NCI-H1417 treated with DMSO at 0.1 percent for 48 hours (cell line): ENCODE measurements around the gene DYTN.
A peak's percentile ranks its signal among the peaks of the same experiment; 100 is the strongest.
"Not testable (repeated sequence)": the region's sequence is repeated elsewhere in the genome, so short reads cannot be mapped to it uniquely, and the experiment has no call there.

Experiments used
- DNase-seq: peaks from one replicate; lab custom pipeline; 2025; lab: John Stamatoyannopoulos, UW

Gene DYTN

DNA sequence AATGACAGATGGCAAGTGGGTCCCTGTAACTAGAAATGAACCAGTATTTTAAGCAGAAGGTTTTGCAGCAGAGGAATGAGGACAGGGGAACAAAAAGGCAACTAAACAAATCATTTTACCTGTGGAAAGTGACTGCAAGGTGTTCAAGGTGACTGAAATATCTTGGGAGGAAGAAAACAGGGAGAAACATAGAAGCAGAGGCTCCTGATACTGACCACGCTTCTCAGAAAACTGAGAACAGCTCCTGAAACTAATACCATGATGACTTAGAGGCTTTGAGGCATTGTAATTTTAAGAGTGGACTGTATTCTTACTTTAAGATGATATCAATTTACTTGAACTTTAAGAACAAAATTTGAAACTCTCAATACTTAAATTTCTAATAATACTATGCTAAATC, at the start of gene DYTN:
TSS of gene DYTN (minus strand) at position 101 of the 400 bp plus-strand sequence. CDS start 117 bp downstream, outside the sequence.
- DNase-seq: no peak

- DNase-seq: no peak
Observed at GRCh38 chr2:206766057-206766930, 48.1 kb upstream of the DYTN start.

GRCh38 chr2:206765242-206766056, 47.3 kb upstream of the DYTN start, which contains the start of the genes FASTKD2 and MDH1B:
Gene FASTKD2 (plus strand): TSS chr2:206765606. CDS start chr2:206766694, 1,088 bp downstream.
Gene MDH1B (minus strand): TSS chr2:206765328. CDS start chr2:206765271, 57 bp downstream.
- peak; percentile 94 for DNase-seq

DNA sequence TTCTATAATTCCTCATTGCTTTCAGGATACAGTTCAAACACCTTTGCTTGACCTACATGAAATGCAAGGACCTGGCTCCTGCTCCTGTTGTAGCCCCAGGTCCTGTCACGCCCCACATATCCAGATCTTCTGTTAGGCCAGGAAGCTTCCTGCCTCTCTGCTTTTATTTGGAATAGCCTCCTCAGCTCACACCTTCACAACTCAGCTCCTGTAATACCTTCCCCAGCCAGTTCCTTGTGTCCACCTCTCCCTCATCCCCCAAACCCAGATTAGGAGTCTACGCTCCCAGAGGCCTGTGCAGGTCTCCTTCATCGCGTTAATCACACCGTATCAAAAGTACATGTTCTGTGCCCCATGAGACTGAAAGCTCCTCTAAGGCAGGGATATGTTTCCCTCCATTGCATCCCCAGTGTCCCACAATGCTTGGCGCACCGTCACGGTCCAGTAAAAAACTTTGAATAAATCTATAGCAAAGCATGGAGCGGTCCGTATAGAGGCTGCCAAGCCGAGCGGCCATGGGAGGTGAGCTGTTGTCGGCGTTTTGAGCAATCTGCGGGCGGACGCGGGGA, 46.6 kb upstream of the DYTN start:
- no peak for DNase-seq

- DNase-seq: no peak
Observed at GRCh38 chr2:206756816-206757215, 38.6 kb upstream of the DYTN start.

- no peak for DNase-seq
Observed at GRCh38 chr2:206740800-206741199, 22.6 kb upstream of the DYTN start.

GRCh38 chr2:206739271-206739670, 21.1 kb upstream of the DYTN start:
- no peak for DNase-seq

GRCh38 chr2:206736935-206737334, 18.7 kb upstream of the DYTN start:
- DNase-seq: no peak

GRCh38 chr2:206733341-206733740, 15.1 kb upstream of the DYTN start:
- no peak for DNase-seq

DNA sequence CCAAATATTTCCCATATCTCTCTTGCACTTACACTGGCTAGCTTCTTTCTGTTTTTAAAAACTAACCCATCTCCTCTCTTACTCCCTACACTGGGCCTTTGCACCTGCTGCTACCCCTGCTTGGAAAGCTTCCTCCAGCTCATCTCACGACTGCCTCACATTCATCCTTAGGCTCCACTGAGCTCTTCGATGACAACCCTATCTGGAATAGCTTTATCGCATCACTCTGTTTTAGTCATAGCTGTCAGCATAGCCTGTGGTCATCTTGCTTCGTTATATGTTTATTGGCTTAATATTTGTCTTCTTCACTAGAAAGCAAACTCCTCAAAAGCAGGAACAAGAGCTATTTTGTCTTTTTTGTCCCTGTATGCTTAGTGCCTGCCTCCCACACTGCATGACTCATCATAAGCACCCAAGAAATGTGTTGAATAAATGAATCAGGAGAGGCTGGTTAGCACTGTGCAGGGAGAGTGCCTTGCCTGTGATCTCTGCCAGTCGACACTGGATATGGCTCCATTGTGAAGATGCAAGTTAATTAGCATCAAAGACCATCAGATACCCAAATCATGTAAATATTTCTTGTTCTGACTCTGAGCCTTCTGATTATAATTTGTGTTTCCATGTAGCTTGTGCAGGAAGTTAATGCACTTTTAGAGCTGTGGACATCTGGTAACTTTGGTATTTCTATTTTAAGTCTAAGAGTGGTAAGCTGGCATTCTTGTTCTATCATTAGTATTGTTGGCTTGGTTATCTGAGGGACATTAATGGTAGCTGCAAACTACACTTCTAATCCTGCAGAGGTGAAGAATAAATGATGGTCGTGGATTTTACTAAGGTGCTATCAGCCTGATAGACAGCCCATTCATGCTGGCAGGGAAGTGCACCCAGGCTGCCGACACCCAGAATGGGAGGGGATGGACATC, 10.3 kb upstream of the DYTN start:
- DNase-seq: no peak

DNA sequence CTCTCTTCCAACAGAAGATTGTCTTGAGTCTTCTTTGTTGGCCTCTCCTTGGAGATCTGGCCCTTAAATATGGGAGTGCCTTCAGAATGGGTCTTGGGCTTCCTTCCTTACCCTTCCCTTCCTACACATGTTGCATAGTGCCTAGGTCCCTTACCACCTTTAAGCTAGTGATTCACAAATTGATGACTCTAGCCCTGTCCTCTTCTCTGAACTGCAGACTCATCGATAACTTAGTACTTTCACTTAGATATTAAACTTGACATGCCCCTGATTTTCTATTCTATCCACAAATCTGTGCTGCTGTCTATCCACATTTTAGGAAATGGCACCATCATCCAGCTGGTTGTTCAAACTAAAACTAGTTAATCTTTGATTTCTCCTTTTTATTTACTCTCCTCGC, 9.1 kb upstream of the DYTN start:
- DNase-seq: no peak

- DNase-seq: no peak
Observed at GRCh38 chr2:206723288-206723687, 5.1 kb upstream of the DYTN start.

GRCh38 chr2:206721256-206721920, 3.2 kb upstream of the DYTN start:
- DNase-seq: no peak

GRCh38 chr2:206716623-206717022, 1.6 kb downstream of the DYTN start:
- no peak for DNase-seq

DNA sequence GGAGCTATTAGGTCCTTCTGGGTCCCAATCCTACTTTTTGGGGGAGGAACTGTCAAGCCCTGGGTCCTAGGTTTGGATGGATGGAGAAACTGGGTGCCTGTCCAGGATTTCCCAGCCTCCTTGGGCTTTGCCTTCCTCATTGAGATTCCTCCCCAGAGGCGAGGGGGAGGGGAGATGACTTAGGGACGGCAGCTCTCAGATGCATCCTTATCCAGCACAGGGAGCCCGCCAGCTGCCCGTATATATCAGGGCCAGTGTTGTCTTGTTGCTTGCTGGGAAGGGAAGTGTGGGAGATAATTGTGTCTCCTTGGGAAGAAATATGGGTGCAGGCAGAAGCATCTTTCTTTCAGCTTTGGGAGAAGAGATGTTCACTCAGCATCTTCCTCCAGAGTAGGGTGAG, 3.0 kb downstream of the DYTN start:
- not testable (repeated sequence) for DNase-seq

GRCh38 chr2:206713746-206714145, 4.5 kb downstream of the DYTN start:
- DNase-seq: no peak

- DNase-seq: no peak
Observed at GRCh38 chr2:206708286-206708685, 9.9 kb downstream of the DYTN start.

DNA sequence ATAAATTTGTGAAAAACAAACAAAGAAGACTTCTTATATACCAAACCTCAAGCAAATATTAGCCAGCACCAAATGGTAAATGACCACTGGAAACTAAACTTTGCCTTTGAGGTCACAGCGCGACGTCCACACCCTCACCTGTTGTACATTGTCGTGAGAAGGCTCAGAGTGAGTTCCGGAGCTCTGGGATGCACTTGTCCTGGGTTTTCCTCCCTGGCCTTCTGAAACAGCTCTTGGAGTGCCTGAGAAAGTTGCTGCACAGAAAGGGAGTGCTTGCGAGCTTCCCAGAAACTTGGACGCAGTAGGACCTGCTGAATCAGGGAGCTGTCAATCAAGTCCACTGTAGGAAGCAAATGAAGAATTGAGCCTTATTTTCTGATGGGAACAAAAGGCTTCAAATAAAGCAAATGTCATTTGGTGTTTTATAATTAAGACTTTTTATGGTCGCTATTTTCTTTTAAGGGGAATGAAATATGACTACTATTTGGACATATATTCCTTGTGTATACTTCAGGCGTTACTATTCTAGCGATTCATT, 11.0 kb downstream of the DYTN start:
- no peak for DNase-seq

- peak; percentile 58 for DNase-seq
Observed at GRCh38 chr2:206701952-206702605, 16.1 kb downstream of the DYTN start.

- no peak for DNase-seq
Observed at GRCh38 chr2:206700156-206700555, 18.0 kb downstream of the DYTN start.
